ENCODE results near the gene ERLEC1.

DNA sequence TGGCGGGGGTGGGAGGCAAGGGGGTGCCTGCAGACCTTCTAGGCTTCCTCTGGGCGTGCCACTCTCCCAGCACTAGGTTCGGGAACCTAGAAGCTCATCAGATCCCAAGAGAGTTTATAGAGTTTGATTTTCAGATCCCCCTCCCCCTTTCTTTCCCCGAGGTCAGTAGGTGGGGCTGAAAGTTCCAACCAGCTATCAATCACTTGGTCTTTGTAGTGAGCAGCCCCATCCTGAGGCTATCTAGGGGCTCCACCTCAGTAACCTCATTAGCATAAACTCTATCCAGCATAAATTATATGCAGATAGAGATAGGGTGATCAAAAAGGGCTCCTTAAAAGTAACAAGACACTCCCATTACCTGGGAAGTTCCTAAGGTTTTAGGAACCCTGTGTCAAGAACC is 32.8 kb downstream of the ERLEC1 start:
- TF ChIP-seq, protein P1, sequence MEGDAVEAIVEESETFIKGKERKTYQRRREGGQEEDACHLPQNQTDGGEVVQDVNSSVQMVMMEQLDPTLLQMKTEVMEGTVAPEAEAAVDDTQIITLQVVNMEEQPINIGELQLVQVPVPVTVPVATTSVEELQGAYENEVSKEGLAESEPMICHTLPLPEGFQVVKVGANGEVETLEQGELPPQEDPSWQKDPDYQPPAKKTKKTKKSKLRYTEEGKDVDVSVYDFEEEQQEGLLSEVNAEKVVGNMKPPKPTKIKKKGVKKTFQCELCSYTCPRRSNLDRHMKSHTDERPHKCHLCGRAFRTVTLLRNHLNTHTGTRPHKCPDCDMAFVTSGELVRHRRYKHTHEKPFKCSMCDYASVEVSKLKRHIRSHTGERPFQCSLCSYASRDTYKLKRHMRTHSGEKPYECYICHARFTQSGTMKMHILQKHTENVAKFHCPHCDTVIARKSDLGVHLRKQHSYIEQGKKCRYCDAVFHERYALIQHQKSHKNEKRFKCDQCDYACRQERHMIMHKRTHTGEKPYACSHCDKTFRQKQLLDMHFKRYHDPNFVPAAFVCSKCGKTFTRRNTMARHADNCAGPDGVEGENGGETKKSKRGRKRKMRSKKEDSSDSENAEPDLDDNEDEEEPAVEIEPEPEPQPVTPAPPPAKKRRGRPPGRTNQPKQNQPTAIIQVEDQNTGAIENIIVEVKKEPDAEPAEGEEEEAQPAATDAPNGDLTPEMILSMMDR (conservative IDR thresholded peaks at IDR 0.05; ENCODE audit: low read length), result no peak
- no peak for TF ChIP-seq EZH2phosphoT487 (IDR thresholded peaks at IDR 0.05; ENCODE audit: borderline replicate concordance, low read depth, low read length)
